ENCODE results near the gene CABCOCO1. TPM values are rescaled to one million over a fixed set of nuclear protein-coding genes. Genes with fewer than 3 reads are reported as not detected.

The CABCOCO1 gene
- total RNA-seq: under 1 TPM; 0.33 to 0.69 TPM

GRCh38 chr10:61662794-61663259, at the start of gene CABCOCO1:
Gene CABCOCO1, plus strand, starts transcription at chr10:61662929. Its CDS starts 44 bp downstream, at chr10:61662973.

Other genes with a start within 250 kb of the CABCOCO1 start
- 1 to 10 TPM in 1 of 2 donors, under 1 TPM in 1; 0.33 to 1.4 TPM for gene TMEM26, start 209.5 kb upstream of the CABCOCO1 start, total RNA-seq
- gene ARID5B, start 238.8 kb downstream of the CABCOCO1 start, total RNA-seq: 10 to 100 TPM; 43.0 to 45.0 TPM